CD4-positive, alpha-beta T cell (primary cell): Measurements from ENCODE around the gene MTCL1. TPM values are rescaled to one million over a fixed set of nuclear protein-coding genes. Genes with fewer than 3 reads are reported as not detected.

Source experiments
- ATAC-seq: fragments of 200-7000 bp; cut with Tn5 transposase; one replicate; pipeline ENCODE4 v1.10.0; 2022; ENCODE audit warnings: mild to moderate bottlenecking; ENCODE audit not compliant: poor library complexity
- CTCF ChIA-PET: fragments of 350-600 bp; sonication (Branson Sonifier 250); formaldehyde crosslinking; loops from one replicate; lab custom pipeline; 2021; ENCODE audit warnings: antibody characterized with exemption, inconsistent platforms; lab: Charles Lee
- POLR2A ChIA-PET: fragments of 350-600 bp; sonication (Branson Sonifier 250); formaldehyde crosslinking; loops from one replicate; lab custom pipeline; 2021; ENCODE audit warnings: antibody characterized with exemption, inconsistent platforms; lab: Charles Lee
- DNase-seq, 14 experiments: peaks; one replicate each; pipeline ENCODE4 v3.0.0-alpha.2; 2013 to 2020; ENCODE audit warnings: mixed read lengths in 2 of 14
- H3K27ac ChIP-seq, 2 donors: one replicate each; pipeline versions ENCODE4 v1.5.1 to v1.7.0; 2013; ENCODE audit warnings: low read length in 2 of 2, low read depth in 1 of 2, mild to moderate bottlenecking in 1 of 2
- H3K27me3 ChIP-seq, 2 experiments: 1 replicate in 1 of 2; 2 replicates in 1 of 2; pipeline versions ENCODE4 v1.6.1 to v1.7.0; 2013; ENCODE audit warnings: low read length in 2 of 2, control low read depth in 1 of 2, mild to moderate bottlenecking in 1 of 2, moderate library complexity in 1 of 2; ENCODE audit not compliant: insufficient read depth in 2 of 2, control insufficient read depth in 1 of 2
- H3K36me3 ChIP-seq: one replicate; pipeline ENCODE4 v1.6.1; 2013; ENCODE audit warnings: low read length, control low read depth; ENCODE audit not compliant: insufficient read depth
- H3K4me1 ChIP-seq: one replicate; pipeline ENCODE4 v1.6.1; 2013; ENCODE audit warnings: low read length, control low read depth; ENCODE audit not compliant: insufficient read depth
- H3K4me3 ChIP-seq: one replicate; pipeline ENCODE4 v1.5.1; 2013; ENCODE audit warnings: mild to moderate bottlenecking, low read length, moderate library complexity
- H3K9me3 ChIP-seq, 2 experiments: 1 replicate in 1 of 2; 2 replicates in 1 of 2; pipeline versions ENCODE4 v1.6.1 to v1.7.0; 2013; ENCODE audit warnings: low read length in 2 of 2, mild to moderate bottlenecking in 2 of 2, control low read depth in 1 of 2, moderate library complexity in 1 of 2; ENCODE audit not compliant: control insufficient read depth in 1 of 2, insufficient read depth in 1 of 2
- H3K27ac Mint-ChIP-seq: one replicate; pipeline ENCODE4 v1.8.0; 2020; ENCODE audit warnings: mixed read lengths
- H3K27me3 Mint-ChIP-seq: one replicate; pipeline ENCODE4 v1.8.0; 2021; ENCODE audit warnings: mixed read lengths
- H3K36me3 Mint-ChIP-seq: one replicate; pipeline ENCODE4 v1.8.0; 2021; ENCODE audit warnings: low read depth, mixed read lengths
- H3K4me1 Mint-ChIP-seq: one replicate; pipeline ENCODE4 v1.8.0; 2021; ENCODE audit warnings: low read depth, mixed read lengths
- H3K4me3 Mint-ChIP-seq: one replicate; pipeline ENCODE4 v1.8.0; 2020; ENCODE audit warnings: mild to moderate bottlenecking, mixed read lengths
- H3K9me3 Mint-ChIP-seq: one replicate; pipeline ENCODE4 v1.8.0; 2020; ENCODE audit warnings: mixed read lengths
- intact Hi-C, 2 experiments: fragments of 100-400 bp; cut with DNase I in 1 of 2; cut with micrococcal nuclease in 1 of 2; formaldehyde crosslinking; loops; one replicate each; pipeline versions ENCODE4 v1.15.1 to v1.9.0; 2023 to 2025; cut with DNase I, micrococcal nuclease
- total RNA-seq, 174 experiments: library from RNA in 2 of 174; stranded (reverse) in 2 of 174; gene quantifications; one replicate each; pipeline ENCODE4 v1.2.3 and lab custom pipeline; 2021 to 2026
- TF ChIP-seq, protein P1 (sequence below): fragments of 200-600 bp; IDR thresholded peaks from one replicate; pipeline ENCODE4 v1.8.0; 2022; ENCODE audit warnings: antibody characterized with exemption, mild to moderate bottlenecking

Gene MTCL1
- total RNA-seq, 2 experiments from 2014 or later, result 0.11 to 0.55 TPM

DNA sequence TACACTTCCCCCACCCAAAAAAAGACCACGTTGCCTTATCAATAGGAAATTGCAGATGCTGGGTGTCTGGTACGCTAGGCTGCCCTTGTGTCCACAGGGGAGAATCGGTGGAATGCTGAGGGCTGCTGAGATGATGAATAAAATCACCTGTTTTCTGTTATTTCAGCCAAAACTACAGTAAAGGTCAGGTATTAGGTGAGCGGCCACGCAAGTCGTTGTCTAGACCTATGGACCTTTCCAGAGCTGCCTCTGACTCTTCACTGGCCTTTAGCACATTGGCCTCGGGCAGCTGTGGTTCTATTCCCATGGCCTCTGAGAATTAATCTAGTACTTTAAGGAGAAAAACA lies 89.6 kb downstream of the MTCL1 start:
- Mint-ChIP-seq H3K36me3 (no peaks in the 10 kb centered on the region), H3K27me3 (peaks cover 5% of the 10 kb centered on the region), H3K9me3 (no peaks in the 10 kb centered on the region), H3K4me1 (peaks cover 13% of the 10 kb centered on the region), H3K27ac (no peak overlapping the region), H3K4me3 (no peak overlapping the region)
- Histone ChIP-seq H3K9me3 (no peaks in the 10 kb centered on the region), H3K4me1 (no peaks in the 10 kb centered on the region), H3K4me3 (no peak overlapping the region), H3K36me3 (no peaks in the 10 kb centered on the region), H3K27ac (no peak overlapping the region), H3K27me3 (peaks cover 0 to 1% of the 10 kb centered on the region in 2 experiments)
- ChIA-PET POLR2A (no interaction called here), CTCF (no interaction called here)
- DNase-seq (no peak), ATAC-seq (no peak)
- TF ChIP-seq, protein P1, sequence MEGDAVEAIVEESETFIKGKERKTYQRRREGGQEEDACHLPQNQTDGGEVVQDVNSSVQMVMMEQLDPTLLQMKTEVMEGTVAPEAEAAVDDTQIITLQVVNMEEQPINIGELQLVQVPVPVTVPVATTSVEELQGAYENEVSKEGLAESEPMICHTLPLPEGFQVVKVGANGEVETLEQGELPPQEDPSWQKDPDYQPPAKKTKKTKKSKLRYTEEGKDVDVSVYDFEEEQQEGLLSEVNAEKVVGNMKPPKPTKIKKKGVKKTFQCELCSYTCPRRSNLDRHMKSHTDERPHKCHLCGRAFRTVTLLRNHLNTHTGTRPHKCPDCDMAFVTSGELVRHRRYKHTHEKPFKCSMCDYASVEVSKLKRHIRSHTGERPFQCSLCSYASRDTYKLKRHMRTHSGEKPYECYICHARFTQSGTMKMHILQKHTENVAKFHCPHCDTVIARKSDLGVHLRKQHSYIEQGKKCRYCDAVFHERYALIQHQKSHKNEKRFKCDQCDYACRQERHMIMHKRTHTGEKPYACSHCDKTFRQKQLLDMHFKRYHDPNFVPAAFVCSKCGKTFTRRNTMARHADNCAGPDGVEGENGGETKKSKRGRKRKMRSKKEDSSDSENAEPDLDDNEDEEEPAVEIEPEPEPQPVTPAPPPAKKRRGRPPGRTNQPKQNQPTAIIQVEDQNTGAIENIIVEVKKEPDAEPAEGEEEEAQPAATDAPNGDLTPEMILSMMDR, result no peak
- intact Hi-C loops, result no loop called here

DNA sequence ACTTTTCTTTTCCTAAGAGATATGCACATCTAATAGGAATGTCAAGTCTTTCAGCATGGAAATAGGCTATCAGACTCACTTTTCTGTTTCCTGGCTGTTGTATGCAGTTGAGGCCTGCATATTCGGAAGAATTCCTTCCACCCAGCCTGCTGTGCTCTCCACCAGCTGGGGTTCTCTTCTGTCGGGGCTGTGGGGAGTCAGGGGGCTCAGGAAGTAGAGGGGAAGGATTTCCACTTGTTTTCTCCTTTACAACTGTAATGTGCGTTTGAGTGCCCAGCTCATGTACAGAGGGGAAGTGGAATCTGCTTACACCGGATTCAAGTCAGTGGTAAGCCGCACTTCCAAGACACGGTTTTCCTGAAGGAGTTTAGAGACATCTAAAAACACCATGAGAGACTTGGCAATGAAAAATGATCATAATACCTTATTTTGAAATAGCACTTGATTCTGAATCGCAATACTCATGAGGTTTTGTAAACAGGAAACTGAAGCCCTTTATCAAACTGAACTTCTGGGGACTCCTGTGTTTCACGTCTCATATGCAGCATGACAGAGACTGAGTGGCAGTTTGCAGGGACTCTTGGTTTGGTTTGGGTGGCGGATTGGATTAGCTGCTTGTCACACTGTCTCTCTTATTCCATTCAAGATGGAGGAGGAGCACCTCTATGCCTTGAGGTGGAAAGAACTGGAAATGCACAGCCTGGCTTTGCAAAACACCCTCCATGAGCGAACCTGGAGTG lies 90.4 kb downstream of the MTCL1 start:
- peaks cover 13% of the 10 kb centered on the region for H3K4me1 Mint-ChIP-seq
- Histone ChIP-seq H3K9me3 (no peaks in the 10 kb centered on the region), H3K36me3 (no peaks in the 10 kb centered on the region), H3K4me3 (no peak overlapping the region), H3K4me1 (no peaks in the 10 kb centered on the region), H3K27me3 (no peaks in the 10 kb centered on the region), H3K27ac (no peak overlapping the region)
- no peak overlapping the region for H3K27ac Mint-ChIP-seq
- POLR2A ChIA-PET, result no interaction called here
- peaks cover 5% of the 10 kb centered on the region for H3K27me3 Mint-ChIP-seq
- no peaks in the 10 kb centered on the region for H3K36me3 Mint-ChIP-seq
- no peak for ATAC-seq
- intact Hi-C loops, result no loop called here
- TF ChIP-seq, protein P1, result no peak
- no peaks in the 10 kb centered on the region for H3K9me3 Mint-ChIP-seq
- no peak overlapping the region for H3K4me3 Mint-ChIP-seq
- DNase-seq, result no peak
- CTCF ChIA-PET, result no interaction called here

DNA sequence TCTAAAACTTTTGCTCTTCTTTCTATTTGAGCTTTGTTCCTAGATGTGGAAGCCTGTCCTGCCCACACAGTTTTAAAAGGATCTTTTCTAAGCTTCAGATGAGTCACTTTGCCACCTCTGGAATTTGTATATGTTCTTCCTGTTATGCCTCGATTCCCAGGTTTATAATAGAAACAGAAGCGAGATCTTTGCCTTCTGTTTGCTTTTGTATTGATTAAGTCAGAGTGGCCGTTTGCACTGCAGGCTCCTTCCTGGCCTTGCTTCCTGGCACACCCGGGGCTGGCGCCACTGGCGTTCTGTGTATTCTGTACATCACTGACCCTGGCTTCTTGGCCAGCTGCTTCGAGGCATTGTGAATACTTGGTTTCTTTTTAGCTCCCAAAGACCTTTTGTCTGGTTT lies 91.8 kb downstream of the MTCL1 start:
- H3K4me1 ChIP-seq, result no peaks in the 10 kb centered on the region
- Mint-ChIP-seq H3K27me3 (peaks cover 1% of the 10 kb centered on the region), H3K9me3 (no peaks in the 10 kb centered on the region), H3K27ac (no peak overlapping the region), H3K36me3 (no peaks in the 10 kb centered on the region), H3K4me3 (no peak overlapping the region), H3K4me1 (peaks cover 13% of the 10 kb centered on the region)
- intact Hi-C loops, result no loop called here
- POLR2A ChIA-PET, result no interaction called here
- CTCF ChIA-PET, result no interaction called here
- no peaks in the 10 kb centered on the region for H3K36me3 ChIP-seq
- ATAC-seq, result no peak
- H3K27ac ChIP-seq, result no peak overlapping the region
- no peak overlapping the region for H3K4me3 ChIP-seq
- TF ChIP-seq, protein P1, result no peak
- DNase-seq, result no peak
- no peaks in the 10 kb centered on the region for H3K9me3 ChIP-seq
- no peaks in the 10 kb centered on the region for H3K27me3 ChIP-seq
